GM18951 (cell line): ENCODE measurements around the gene TBC1D14.

Experiments used
- POLR2A ChIP-seq: IDR thresholded peaks from 4 replicates; pipeline ENCODE4 v1.6.1; 2011; ENCODE audit warnings: mild to moderate bottlenecking; ENCODE audit not compliant: insufficient read length, insufficient read depth; ENCODE audit errors: extremely low read depth
- in situ Hi-C: fragments of 300-500 bp; cut with MboI; formaldehyde crosslinking; loops from one replicate; pipeline ENCODE4 v1.12.0; 2022; ENCODE audit warnings: low sequenced_read_pairs, mixed read lengths, inconsistent platforms; ENCODE audit not compliant: unreplicated experiment

The TBC1D14 gene, protein sequence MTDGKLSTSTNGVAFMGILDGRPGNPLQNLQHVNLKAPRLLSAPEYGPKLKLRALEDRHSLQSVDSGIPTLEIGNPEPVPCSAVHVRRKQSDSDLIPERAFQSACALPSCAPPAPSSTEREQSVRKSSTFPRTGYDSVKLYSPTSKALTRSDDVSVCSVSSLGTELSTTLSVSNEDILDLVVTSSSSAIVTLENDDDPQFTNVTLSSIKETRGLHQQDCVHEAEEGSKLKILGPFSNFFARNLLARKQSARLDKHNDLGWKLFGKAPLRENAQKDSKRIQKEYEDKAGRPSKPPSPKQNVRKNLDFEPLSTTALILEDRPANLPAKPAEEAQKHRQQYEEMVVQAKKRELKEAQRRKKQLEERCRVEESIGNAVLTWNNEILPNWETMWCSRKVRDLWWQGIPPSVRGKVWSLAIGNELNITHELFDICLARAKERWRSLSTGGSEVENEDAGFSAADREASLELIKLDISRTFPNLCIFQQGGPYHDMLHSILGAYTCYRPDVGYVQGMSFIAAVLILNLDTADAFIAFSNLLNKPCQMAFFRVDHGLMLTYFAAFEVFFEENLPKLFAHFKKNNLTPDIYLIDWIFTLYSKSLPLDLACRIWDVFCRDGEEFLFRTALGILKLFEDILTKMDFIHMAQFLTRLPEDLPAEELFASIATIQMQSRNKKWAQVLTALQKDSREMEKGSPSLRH

DNA sequence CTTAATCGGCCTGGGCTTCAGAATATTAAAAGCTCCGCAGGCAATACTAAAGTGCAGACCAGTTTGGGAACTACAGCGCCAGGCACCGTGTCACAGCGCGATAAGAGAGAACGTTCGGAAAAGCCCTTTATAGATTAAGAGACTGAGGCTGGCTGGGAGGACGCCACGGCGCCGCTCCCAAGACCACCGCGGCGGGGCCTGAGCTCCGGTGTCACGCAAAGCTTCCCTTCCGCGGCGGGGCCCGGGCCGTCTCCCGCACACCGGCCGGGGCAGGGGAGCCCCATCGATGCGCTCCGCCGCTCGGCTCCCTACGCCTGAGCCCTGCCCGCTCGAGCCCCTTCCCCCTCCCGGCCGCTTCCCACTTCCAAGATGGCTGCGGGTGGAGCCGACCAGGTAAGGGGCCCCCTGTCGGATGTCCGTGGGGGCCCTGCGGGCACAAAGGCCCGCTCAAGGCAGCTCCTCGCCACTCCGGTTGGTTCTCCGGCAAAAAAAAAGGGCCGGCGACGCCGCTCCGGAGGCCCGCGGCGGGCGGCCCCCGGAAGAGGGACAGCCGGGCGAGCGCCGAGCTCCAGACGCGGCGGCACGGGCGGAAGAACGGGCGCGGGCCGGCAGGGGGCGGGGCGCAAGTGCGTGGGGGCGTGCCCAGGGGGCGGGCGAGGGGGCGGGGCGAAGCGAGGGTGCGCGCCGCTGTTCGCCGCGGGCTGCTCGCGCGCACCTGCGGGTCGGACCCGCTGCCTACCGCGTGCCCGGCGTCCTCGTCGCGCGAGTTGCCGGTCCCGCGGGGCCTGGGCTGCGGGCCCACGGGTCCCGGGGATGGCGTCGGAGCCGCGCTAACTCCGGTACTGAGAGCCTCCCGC is at the start of gene TBC1D14:
TSS of gene TBC1D14 (plus strand) at position 714 of the 857 bp plus-strand sequence. CDS start 13,564 bp downstream, outside the sequence.
- peak; percentile 89 for TF ChIP-seq POLR2A
- in situ Hi-C loops = no loop called here

GRCh38 chr4:6868386-6868785 is 41.2 kb upstream of the TBC1D14 start:
- no peak for TF ChIP-seq POLR2A
- in situ Hi-C loops = loop anchor here (10.0 kb wide), 1 partner anchor 134 kb away; no protein-coding TSS in a partner anchor

- no peak for TF ChIP-seq POLR2A
- in situ Hi-C loops = loop anchor here (10.0 kb wide), 1 partner anchor 135 kb away; no protein-coding TSS in a partner anchor
Measured at GRCh38 chr4:6869944-6870343, 39.7 kb upstream of the TBC1D14 start.

- in situ Hi-C loops = no loop called here
- TF ChIP-seq POLR2A = no peak
Measured at GRCh38 chr4:6873291-6873690, 36.3 kb upstream of the TBC1D14 start.

DNA sequence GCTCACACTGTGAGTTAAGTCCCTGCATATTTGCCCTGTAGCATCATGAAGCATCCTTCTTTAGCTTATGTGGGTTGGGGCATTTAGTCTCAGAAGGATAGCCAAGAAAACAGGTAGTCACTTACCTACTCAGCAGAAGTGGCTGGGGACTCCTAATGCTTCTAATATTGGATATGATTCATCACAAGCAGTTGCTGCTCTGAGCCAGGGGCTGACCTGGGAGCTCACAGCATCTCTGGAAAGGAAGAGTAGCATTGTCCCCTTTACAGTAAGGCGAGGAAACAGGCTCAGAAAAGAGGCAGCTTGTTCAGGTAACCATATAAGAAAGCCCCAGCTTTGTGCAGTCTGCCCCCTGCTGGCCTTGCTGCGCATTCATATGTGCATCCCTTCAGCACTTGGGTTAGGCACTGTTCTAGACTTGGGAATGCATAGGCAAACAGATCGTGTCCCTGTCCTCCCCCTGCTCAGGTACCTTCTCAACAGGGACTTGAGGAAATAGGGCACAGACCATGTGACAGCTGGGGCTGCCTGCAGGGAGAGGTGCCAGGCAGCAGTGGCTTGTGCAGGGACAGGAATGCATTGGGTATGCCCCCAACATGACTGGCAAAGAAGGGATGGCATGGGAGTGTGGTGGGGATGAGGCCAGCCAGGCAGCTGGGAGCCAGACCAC is 35.7 kb upstream of the TBC1D14 start:
- TF ChIP-seq POLR2A = no peak
- in situ Hi-C loops = no loop called here

DNA sequence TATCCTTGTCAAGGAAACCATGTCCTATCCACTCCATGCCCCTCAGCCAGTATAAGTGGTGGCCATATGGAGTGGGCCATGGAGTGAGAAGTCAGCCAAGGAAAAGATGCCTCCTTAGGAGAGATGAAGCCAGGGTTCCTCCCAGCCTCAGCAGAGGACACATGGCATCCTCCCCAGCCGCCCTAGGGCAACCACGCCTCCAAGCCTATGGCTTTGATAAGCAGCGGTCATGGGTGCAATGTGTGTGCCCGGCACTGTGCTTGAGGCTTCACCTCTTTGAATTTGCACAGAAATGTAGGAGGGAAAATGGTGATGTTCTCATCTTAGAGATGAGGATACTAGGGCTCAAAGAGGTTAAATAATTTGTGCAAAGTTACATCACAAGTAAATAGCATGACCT is 34.6 kb upstream of the TBC1D14 start:
- no peak for TF ChIP-seq POLR2A
- in situ Hi-C loops = no loop called here

- in situ Hi-C loops = no loop called here
- no peak for TF ChIP-seq POLR2A
Measured at GRCh38 chr4:6875431-6875831, 34.2 kb upstream of the TBC1D14 start.

DNA sequence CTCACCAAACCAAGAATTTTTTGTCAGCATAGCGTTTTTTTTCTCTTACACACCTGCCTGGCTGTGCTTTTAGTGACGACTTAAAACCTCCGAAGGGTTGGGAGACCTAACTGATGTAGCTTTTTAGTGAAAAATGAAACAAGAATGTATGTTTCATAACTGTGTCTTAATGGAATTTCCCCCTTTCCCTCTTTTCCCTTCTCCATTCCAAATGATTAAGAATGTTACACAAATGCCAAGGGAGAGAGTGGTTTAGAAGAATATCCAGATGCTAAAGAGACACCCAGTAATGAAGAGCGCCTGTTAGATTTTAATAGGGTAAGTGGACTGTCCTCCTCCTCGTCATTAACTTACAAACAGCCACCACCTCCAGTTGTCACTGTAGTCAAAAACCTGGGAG is 33.2 kb upstream of the TBC1D14 start:
- in situ Hi-C loops = no loop called here
- TF ChIP-seq POLR2A = no peak

GRCh38 chr4:6877067-6877466 is 32.6 kb upstream of the TBC1D14 start:
- in situ Hi-C loops = no loop called here
- TF ChIP-seq POLR2A = no peak

GRCh38 chr4:6878451-6879059 is 31.1 kb upstream of the TBC1D14 start:
- no peak for TF ChIP-seq POLR2A
- in situ Hi-C loops = no loop called here

- in situ Hi-C loops = no loop called here
Measured at GRCh38 chr4:6880691-6881090, 28.9 kb upstream of the TBC1D14 start.

GRCh38 chr4:6881908-6882307 is 27.7 kb upstream of the TBC1D14 start:
- no peak for TF ChIP-seq POLR2A
- in situ Hi-C loops = no loop called here

More at GRCh38 chr4:6880691-6881090, 28.9 kb upstream of the TBC1D14 start:
- TF ChIP-seq POLR2A = no peak
